Hematopoietic multipotent progenitor cell treated with erythropoietin and hydrocortisone succinate and interleukin-3 and kit ligand, for 6 days (in vitro differentiated cells): ENCODE results near the gene PSMD1.
"Not testable (repeated sequence)": the region's sequence is repeated elsewhere in the genome, so short reads cannot be mapped to it uniquely, and the experiment has no call there.

Source experiments
- DNase-seq: peaks from one replicate; pipeline ENCODE4 v3.0.0-alpha.2; 2015

PSMD1 gene

DNA sequence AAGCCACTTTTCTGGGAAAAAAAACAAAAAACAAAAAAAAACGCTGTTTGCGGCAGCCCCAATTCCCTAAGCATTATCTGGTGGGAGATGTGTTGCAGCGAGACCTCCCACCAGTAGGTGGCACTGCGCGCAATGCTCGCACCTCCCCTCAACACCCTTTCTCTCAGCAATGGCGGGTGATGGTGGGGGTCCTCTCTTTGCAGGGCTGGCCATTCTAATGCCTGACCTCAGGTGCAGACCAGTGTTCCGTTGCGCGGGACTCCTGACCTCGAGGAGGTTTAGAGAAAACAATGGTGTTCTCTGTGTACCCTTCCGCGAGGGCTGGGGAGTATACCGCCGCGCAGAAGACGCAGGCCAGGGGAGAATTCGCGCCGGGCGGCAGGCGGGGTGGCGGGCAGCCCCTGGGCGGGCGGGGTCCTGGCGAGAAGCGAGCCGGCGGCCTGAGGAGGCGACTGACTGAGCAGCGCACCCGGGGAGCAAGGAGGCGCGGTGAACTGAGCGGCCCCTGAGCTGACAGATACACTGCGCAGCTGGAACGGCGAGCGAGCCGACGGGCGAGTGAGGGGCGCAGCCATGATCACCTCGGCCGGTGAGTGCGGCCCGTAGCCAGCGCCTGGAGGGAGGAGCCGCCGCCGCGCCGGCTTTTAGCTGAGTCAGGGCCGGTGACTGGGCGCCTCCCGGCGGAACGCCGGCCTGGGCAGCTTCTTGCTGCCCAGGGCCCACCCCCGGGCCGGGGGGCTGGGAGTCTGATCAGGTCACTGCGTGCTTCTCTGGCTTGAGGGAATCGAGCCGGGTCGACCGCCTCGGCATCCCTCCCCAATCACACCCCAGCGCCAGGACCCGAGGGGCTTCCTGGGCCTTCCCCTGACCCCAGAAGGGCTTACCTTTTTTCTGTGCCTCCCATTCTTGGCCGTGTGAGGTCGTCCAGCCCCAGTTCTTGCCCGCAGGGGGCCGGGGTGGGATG, at the start of gene PSMD1:
PSMD1 (plus strand) TSS at position 415 of the 964 bp plus-strand sequence; CDS start at position 574, 159 bp downstream.
- peak; percentile 95 for DNase-seq

DNA sequence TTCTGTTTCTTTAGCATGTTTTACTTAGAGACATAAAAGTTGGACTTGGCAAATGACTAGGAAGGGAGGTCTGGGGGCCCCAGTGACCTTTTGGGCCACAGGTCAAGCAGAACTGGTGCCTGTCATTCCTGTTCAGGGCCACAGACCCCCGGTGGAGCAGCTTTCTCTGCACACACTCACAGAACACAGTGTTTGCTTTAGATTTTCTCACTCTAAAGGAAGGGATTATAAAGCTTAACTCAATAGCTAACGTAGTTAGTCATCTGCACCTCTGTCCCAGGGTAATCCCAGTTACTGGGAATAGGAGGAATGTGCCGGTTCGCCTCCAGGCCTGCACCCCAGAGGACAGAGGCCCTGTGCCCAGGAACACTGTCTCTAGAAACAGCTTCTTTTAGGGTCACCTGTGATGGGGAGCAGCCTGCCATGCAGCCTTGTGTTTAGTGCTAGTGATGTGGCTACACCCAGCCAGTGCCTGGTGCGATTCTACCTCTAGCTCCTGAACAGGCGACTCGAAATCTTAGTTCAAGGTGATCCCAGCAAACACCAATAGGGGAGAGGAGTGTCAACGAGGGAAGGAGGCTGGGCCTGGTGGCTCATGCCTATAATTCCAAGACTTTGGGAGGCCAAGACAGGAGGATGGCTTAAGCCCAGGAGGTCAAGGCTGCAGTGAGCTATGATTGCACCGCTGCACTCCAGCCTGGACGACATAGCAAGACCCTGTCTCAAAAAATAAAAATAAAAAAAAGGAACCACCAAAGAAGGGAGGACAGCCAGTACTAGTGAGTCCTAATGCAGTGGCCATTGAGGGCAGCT, 49.2 kb upstream of the PSMD1 start:
- no peak for DNase-seq

DNA sequence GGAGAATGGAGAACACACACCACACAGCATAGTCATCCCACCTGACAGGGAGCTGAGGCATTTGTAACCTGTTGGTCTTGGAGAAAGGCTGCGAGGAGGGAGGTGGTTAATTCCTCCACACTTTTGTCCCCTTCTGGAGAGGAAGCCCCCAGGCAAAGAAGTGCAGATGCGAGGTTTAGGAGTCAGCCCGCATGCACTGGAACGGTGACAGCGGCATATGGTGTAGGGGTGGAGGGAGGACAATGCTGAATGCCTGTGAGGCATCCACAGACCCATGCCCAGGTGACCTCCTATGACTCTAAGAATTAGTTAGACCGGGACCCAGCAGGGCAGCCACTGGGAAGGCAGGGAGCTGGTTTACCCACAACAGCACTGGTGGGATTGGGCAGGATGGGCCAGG, 48.5 kb upstream of the PSMD1 start:
- DNase-seq = no peak

DNA sequence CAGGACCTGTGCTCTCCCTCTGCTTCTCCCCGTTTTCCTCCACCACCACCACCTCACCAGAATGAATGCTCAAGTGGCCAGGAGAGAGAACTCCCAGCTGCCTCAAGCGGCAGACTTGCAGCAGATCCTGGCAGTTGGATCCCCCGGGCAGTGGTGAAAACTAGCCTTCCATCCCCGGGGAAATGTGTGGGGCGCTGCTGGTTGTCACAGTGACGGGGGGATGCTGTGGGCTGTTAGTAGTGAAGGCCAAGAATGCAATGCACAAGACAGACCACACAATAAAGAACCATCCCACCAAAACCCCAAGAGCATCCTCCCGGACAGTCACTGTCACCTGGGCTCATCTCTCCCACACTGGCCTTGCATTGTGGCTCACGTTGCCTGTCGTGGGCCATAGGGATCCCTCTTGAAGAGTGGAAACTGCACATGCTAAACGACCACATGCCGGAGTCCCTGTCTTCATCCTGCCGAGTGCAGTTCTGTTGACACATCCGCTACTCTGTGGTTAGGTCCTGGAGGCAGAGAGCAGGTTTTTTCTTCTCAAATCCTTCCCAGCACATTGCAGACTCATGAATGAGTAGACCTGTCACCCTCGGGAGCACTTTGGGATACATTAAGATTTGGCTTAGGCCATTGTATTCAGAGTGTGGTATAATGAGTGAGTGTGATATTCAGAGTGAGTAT, 47.3 kb upstream of the PSMD1 start:
- no peak for DNase-seq

DNA sequence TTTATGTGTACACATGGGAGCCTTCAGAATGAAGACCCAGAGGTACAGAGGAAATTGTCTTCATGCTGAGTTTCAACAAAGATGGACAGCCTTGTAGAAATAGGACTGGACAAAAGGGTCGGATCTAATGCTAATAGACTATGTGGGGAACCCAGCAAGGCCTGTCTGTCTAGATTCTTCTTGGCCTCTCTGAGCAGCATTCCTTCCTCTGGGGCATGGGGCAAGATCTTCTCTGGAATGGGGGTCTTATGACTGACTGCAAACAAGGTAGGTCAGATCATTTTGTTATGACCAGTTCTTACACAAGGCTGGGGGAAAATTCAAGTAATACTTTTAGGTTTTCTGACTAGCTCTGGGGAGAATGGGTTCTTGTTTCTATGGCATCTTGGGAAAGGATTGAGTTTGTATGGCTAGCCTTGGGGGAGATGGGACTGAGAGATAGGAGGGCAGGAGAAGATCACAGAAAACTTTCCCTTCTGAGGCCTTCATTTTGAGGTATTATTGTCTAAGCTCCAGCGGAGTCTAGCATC, 46.4 kb upstream of the PSMD1 start:
- no peak for DNase-seq

DNA sequence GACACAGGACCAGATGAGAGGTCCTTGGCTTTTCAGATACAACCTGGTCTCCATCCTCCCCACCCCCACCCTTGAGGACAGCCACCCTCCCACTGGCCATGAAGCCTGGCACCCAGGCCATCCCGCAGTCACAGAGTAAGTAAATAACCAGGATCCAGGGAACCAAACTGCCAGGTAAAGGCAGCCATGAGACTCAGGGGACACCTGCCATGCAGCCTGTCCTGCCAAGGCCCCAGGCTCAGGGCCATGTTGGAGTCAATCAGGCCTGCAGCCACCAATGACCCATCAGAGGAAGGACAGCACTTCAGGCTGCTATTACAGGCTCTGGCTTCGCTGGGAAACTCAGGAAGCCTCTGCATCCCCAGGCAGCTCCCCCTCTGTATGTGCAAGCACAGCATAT, 45.1 kb upstream of the PSMD1 start:
- DNase-seq = no peak

DNA sequence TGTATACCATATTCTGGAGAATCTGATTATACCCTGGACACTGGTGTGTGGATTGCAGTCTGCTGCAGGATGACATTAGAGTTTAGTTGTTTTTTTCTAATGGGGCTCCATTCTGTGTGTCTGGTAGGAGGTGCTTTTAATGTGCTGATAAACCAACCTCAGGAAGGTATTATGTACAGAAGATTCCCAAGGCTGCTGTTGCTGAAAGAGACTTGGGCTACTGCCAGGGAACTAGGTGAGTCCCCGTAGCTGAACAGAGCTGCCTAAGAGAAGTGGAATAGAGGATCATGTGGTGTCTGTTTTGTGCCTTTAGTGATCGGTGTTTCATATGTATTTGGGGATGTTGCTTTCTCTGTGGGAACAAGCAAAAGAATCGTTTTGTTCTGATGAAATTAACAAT, 44.2 kb upstream of the PSMD1 start:
- DNase-seq = no peak

DNA sequence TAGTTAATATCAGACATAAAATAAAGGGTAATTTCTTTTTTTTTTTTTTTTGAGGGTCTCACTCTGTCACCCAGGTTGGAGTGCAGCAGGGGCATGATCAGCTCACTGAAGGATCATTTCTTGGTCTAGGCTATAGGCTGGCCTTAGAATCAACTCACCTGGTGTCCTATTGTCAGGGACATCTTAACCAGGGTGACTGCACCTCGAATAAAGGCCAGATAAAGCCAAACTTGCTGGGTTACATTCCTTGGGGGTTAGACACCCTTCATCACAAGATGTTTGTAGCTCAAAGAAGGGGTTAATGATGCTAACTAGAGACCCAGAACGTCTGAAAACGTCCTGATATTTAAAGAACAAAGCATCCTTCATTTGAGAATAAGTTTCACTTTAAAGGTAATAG, 42.8 kb upstream of the PSMD1 start:
- no peak for DNase-seq

DNA sequence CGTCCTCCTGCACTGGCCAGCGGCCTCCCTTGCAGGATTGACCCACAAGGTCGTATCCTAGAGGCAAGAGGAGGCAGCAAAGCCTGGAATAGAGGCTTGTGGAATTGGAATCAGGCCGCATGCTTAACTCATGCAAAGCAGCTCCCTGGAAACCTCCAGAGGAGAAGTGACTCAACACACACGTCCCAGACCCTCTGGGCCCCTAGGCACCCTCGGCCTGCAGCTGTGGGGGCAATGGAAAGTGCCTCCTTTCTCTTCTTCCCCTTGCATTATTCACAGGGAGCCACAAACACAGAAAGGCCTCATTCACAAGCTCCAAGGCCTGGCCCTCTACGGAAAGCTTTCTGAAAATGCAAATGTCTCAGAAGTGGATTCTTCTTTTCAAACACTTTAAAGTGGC, 41.2 kb upstream of the PSMD1 start:
- no peak for DNase-seq

DNA sequence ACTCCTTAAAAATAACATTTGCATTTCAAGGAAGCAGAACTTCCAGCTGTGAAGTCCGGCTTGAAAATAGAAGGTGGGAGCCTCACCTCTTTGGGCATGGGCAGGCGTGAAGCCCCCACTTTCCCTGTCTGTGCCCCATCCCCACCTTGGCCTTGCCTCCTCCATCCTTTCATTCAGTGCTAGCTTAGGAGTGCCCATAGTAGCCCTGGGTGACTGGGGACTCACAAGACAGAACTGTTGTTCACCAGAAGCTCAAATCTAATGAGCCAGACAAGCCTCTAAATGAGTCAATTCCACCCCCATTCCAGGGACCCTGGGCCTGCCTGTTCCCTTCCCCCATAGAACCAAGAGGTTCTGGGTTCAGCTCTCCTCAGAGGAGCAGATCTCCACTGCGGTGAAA, 40.7 kb upstream of the PSMD1 start:
- DNase-seq = no peak

DNA sequence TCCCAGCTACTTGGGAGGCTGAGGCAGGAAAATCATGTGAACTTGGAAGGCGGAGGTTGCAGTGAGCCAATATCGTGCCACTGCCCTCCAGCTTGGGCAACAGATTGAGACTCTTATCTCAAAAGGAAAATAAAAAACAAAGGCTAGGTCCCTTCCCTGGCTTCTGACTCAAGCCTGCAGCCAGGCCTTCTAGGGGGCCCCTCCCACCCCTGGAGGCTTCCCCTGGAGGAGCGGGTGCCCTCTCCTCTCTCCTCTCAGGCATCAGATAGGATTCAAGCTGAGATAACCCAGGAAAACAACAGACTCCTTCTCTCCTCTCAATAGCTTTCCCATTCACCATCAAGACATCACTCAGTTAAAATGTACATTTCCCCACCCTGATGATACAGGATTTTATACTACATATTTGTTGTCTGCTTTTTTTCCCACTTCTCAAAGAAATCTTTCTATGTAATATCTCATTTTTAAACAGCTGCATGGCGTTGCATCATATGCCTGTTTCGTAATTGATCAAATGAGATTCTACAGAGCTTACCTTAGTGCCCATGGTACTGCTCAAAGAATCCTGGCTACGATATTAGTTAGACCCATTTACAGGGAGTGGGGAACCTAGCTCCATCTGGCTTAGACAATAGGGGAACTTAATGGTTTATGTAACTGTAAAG, 40.0 kb upstream of the PSMD1 start:
- peak; percentile 42 for DNase-seq

DNA sequence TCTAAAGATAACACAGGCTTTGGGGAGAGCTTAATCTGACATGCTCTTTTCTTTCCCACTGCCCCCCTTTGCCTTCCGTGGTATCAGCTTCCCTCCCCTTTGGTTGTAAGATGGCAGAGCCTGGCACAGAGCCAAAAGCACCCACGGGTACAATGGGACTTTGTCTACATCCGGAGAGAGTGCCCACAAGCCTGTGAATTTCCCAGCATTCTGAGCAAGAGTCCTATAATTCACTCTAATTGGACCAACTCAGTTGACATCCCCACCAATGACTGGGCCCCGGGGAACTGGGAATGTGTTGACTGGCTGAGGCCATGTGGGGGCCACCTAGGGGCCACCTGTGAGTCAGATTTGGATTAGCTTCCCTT, 39.5 kb upstream of the PSMD1 start:
- no peak for DNase-seq

DNA sequence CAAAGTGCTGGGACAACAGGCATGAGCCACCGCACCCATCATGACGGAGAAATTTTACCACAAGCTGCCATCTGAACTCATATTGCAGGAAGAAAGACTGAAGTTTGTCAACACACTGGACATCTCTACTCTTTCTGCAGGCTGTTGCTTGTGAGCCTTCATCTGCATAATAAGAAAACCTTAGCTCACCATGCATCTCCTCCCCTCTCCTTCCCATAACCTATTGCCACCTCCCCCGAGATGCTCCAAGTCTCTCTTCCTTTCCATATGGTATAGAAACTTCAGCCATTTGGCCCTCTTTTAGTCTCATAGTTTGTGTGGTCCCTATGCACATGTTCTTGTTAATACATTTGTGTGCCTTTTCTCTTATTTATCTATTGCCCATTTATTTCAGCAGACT, 38.5 kb upstream of the PSMD1 start:
- DNase-seq = no peak

DNA sequence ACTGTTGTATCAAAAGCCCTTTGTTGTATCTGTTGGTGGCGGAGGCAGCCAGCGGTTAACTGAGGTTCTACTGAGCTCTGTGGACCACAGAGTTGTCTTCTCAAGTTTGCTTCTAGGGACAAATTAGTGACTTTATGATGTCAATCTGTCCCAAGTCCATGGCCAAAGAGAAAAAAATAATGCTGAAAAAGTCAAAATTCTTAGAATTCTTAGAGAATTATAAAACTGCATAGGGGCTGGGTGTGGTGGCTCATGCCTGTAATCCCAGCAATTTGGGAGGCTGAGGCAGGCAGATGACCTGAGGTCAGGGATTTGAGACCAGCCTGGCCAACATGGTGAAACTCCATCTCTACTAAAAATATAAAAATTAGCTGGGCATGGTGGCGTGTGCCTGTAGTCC, 31.6 kb upstream of the PSMD1 start:
- DNase-seq = not testable (repeated sequence)

DNA sequence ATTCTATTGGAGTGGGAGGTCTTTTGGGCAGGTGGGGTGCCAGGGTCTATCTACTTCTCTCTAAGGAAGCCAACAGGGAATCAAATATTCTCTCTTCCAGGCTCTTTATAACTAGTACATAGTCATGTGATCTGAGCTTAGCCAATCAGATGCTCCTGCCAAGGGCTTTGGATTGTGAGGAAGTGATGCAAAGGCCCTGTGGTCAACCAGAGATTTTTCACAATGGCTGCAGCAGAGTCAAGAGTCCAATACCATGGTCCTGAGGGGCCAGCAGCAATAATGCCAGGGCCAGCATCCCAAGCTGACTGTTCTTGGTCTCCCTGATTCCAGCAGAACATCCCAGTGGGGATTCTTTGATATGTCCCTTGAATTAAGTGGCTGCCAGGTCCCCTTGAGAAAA, 27.8 kb upstream of the PSMD1 start:
- DNase-seq = no peak

DNA sequence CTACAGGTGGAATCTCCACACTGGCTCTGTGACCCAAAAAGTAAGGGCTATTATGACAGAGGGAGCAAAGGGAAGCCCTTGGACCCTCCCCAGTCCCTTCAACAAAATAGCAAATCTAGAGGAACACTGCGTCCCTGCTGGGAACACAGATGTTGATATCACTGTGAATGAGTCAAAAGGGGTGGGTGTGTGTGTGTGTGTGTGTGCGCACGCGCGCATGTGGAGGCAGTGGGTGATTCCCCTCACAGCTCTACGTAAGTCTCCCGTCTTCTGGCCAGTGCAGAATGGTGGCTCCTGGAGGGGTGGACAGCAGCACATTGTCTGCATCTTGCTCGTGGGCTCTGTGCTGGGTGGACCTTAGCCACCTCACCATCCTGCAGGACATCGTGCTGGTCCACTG, 27.1 kb upstream of the PSMD1 start:
- DNase-seq = no peak

DNA sequence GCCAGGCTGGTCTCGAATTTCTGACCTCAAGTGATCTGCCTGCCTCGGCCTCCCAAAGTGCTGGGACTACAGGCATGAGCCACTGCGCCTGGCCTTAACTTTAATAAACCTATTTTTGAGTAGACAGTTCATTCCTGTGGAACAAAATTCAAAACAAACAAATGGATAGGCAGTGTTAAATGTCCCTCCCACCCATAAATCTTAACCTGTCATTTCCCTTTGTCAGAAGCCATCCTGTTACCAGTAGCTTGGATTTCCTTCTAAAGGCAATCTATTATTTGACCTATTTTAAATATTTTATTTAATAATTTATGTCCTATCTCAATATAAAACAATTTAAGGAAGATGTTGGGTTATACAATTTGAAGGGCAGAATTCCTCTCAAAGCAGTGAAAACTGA, 25.9 kb upstream of the PSMD1 start:
- no peak for DNase-seq

DNA sequence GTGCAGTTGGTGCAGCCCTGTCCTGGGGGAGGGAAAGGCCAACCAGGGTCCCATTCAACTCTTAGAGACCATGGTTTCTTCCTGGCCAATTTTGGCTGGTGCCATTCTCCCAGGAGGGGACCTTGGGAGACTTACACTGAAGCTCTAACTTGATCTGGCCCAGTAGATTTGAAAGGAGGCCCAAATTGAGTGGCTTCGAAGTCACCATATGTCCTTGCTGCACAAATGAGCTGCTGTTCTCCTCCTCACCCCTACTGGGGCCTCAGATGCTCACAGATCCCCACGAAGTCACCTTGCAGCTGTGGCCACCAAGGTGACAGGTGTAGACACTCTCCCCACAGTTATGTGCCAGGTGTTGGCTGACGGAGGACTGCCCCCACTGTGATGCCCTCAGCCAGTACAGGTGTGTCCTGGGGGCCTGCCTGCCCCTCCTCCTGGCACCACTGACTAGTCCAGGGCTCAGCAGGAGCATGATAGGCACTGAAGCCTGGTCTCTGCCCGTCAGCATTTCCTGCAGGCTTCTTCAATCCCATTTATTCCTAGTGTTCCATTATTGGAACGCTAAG, 24.0 kb upstream of the PSMD1 start:
- DNase-seq = no peak

DNA sequence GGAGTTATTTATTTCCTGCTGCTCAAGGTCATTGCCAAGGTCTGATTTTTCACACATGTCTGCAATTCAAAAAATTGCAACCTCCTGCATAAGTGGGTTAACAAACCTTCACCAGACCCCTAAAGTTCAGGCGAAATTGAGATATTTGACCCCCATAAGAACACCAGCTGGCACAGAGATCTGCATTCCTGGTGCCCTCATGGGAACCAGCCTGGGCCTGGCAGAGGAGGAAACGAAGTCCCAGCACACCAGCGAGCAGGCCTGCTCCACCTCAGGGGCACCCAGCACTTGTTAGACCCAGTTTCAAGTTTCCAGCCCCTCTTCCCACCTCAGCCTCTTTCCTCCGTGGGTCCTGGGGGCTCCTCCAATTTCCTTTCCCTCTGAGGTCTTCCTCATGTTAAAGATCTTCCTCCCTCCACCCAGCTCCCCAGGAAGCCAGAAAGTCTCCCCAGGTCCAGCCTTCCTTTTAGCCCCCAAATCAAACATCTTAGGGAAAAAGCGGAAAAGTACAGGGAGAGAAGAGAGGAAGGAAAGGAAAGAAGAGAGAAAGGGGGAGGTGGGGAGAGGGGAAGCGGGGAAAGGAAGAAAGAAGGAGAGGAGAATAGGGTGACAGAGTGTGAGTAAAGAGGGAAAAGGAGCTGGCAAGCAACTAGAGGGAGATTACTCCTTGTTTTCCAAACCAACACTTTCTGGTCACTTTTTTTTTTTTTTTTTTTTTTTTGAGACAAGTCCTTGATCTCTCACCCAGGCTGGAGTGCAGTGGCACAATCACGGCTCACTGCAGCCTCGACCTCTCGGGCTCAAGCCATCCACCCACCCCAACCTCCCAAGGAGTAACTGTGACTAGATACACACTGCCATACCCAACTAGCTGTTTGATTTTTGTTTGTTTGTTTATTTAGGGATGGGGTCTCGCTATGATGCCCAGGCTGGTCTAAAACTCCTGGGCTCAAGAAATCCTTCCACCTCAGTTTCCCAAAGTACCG, 23.2 kb upstream of the PSMD1 start:
- no peak for DNase-seq

DNA sequence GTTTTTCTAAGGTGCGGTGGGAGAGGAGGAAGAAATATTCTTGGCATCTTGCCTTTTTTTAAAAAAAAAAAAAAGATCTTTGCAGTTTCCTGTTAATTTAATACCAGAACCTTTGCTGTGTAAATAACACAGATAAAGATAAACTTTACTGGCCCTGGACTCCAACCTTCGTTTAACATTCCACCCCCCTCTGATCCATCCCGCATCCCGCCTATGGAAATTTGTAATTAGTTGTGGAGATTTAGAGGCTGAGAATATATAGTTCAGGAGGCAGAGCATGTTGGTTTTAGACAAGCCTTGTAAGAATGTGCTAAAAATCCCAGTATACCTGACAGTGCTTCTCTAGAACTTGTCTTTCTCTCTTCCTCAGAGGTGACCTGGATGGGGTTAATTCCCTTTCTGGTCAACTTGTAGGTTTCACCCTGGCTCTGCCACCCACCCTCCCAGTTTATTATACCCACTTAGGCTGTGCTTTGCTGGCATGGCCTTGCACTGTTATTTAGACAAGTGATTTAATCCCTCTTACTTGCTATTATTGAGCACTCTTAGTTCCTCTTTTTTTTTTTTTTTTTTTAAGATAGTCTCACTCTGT, 22.3 kb upstream of the PSMD1 start:
- DNase-seq = no peak

DNA sequence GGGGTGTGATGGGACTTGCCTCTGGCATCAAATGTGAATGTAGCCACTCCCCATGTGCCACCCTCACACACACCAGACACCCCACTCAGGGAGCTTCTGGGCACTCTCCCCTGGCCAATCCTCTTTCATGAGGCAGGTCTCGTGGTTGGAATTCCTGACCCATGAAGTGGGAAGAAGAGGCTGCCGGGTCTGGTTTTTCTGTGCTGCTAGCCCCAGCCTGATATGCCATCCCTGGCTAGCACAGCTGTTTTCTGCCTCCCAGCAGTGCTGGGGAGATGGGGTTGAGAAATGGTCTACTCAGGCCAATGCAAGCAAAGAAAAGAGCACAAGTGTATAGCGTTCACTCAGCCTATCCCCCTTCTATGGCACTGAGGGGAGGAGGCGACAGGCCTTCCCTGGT, 20.5 kb upstream of the PSMD1 start:
- DNase-seq = no peak
